Fibroblast of pulmonary artery (primary cell): ENCODE measurements around the gene PTPRM.
A peak's percentile ranks its signal among the peaks of the same experiment; 100 is the strongest.

ENCODE experiments used
- DNase-seq: peaks from one replicate; pipeline ENCODE4 v3.0.0-alpha.2; 2010; ENCODE audit warnings: low read depth
- H3K4me3 ChIP-seq: replicated peaks from 2 replicates; pipeline ENCODE4 v1.5.1; 2011; ENCODE audit warnings: low read depth, mild to moderate bottlenecking, control low read depth, low read length, moderate library complexity
- CTCF ChIP-seq: IDR thresholded peaks from 2 replicates; pipeline ENCODE4 v1.5.1; 2011; ENCODE audit warnings: mild to moderate bottlenecking, control low read depth, low read length, inconsistent platforms; ENCODE audit errors: missing control alignments

The PTPRM gene

GRCh38 chr18:8091035-8091434, 523.9 kb downstream of the PTPRM start:
- H3K4me3 ChIP-seq, result no peak overlapping the region
- no peak for TF ChIP-seq CTCF

GRCh38 chr18:8095947-8096570, 528.9 kb downstream of the PTPRM start:
- no peak for DNase-seq
- no peak overlapping the region for H3K4me3 ChIP-seq
- TF ChIP-seq CTCF, result no peak

More at GRCh38 chr18:8091035-8091434, 523.9 kb downstream of the PTPRM start:
- peak; percentile 37 for DNase-seq

DNA sequence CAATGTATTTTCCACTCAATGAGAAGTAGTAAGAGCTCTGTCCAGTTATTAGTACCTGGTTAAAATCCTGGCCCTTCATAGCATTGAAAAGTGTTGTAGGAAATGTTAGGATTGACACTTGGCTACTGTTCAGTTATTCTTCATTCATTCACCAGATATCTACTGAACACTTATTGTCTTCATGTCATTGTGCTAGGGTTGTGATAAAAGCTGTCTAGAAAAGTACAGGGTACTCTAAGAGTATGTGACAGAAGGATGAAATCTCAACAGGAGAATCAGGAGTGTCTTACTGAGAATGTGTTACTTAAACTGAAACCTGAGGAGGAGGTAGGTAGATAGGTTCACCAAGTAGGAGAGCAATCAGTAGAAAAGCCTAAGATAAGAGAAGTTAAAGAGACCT, 530.3 kb downstream of the PTPRM start:
- TF ChIP-seq CTCF, result no peak
- no peak overlapping the region for H3K4me3 ChIP-seq
- DNase-seq, result no peak

DNA sequence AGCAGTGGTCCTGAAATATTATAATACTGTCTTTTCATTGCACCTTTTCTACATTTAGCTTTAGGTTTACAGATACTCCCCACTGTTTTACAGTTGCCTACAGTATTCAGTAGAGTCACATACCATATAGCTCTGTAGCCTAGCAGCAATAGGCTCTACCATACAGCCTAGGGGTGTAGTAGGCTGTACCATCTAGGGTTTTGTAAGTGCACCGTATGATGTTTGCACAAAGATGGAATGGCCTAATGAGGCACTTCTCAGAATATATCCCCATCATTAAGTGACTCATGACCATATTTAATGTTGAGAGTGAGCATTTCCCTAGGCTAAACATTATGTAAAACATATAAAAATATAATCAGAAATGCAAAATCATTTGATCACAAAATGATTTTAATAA, 530.8 kb downstream of the PTPRM start:
- DNase-seq, result no peak
- no peak overlapping the region for H3K4me3 ChIP-seq
- TF ChIP-seq CTCF, result no peak

- H3K4me3 ChIP-seq, result no peak overlapping the region
- TF ChIP-seq CTCF, result no peak
- no peak for DNase-seq
These were observed 539.5 kb downstream of the PTPRM start for GRCh38 chr18:8106603-8107002.

- no peak for DNase-seq
- no peak overlapping the region for H3K4me3 ChIP-seq
- no peak for TF ChIP-seq CTCF
These were observed 540.3 kb downstream of the PTPRM start for GRCh38 chr18:8107426-8107825.

DNA sequence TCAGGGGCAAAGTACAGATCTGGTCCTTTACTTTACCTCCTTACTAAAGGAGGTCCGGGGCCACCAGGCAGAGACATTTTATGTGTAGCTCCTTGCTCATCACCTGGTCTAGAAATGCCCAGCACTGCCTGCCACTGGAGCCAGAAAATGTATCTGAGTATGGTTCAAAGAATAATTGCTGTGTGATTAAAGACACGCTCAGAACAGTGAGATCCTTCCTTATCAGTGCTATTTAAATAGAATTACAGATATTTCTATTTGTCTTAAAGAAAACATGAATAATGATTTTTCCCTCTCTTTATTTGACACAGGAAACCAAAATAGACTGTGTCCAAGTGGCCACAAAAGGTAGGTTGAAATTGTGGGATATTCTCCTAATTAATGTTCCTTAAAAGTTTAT, 547.4 kb downstream of the PTPRM start:
- DNase-seq, result no peak
- TF ChIP-seq CTCF, result no peak
- no peak overlapping the region for H3K4me3 ChIP-seq
